ENCODE results near the gene SCGN. TPM values are rescaled to one million over a fixed set of nuclear protein-coding genes. Genes with fewer than 3 reads are reported as not detected.

The SCGN gene
- total RNA-seq, 1 experiment from 2014 or later: not detected

GRCh38 chr6:25637211-25637610 lies 14.8 kb upstream of the SCGN start:
- no peak for DNase-seq (ENCODE audit: low read depth, low spot score)
- Histone ChIP-seq H3K9me3 (ENCODE audit: control insufficient read depth, insufficient read depth, low read depth, low read length) (no peaks in the 10 kb centered on the region), H3K4me3 (ENCODE audit: low read depth in 2 of 2, low read length in 2 of 2) (no peak overlapping the region), H3K27me3 (ENCODE audit: control insufficient read depth, insufficient read depth, low read length) (no peaks in the 10 kb centered on the region), H3K27ac (ENCODE audit: low read length) (no peak overlapping the region), H3K4me1 (ENCODE audit: control insufficient read depth, insufficient read depth, low read length) (no peaks in the 10 kb centered on the region), H3K36me3 (ENCODE audit: control insufficient read depth, insufficient read depth, low read length) (no peaks in the 10 kb centered on the region)
- no peak for TF ChIP-seq CTCF (IDR thresholded peaks at IDR 0.05)
- TF ChIP-seq SIN3A (IDR thresholded peaks at IDR 0.05; ENCODE audit: borderline replicate concordance, insufficient read depth, low read depth, low read length): no peak
- no peak for TF ChIP-seq REST (IDR thresholded peaks at IDR 0.05; ENCODE audit: insufficient read depth in 1 of 2, low read depth in 2 of 2, low read length in 1 of 2)
- TF ChIP-seq TCF7L2 (IDR thresholded peaks at IDR 0.05; ENCODE audit: low read depth, low read length): no peak
- BruUV-seq (replicated peaks): no TSS peak
- ChIA-PET CTCF (no interaction called here), POLR2A (no interaction called here)
- no peak for ATAC-seq
- in situ Hi-C loops (cut with HindIII; ENCODE audit: low pct_unique_long_range_greater_than_20kb, low sequenced_read_pairs): no loop called here
- intact Hi-C loops (cut with micrococcal nuclease; ENCODE audit: unreplicated experiment): no loop called here

GRCh38 chr6:25637960-25638434 lies 14.0 kb upstream of the SCGN start:
- POLR2A ChIA-PET: no interaction called here
- no peak for TF ChIP-seq POLR2AphosphoS5 (IDR thresholded peaks at IDR 0.05; ENCODE audit: low read depth, low read length)
- peak; percentile 53 to 78; a peak in 3 of 4 replicates for TF ChIP-seq REST (IDR thresholded peaks at IDR 0.05; ENCODE audit: insufficient read depth in 1 of 2, low read depth in 2 of 2, low read length in 1 of 2)
- TF ChIP-seq CTCF (IDR thresholded peaks at IDR 0.05): no peak
- no peak for TF ChIP-seq SIN3A (IDR thresholded peaks at IDR 0.05; ENCODE audit: borderline replicate concordance, insufficient read depth, low read depth, low read length)
- TF ChIP-seq TCF7L2 (IDR thresholded peaks at IDR 0.05; ENCODE audit: low read depth, low read length): no peak
- no peaks in the 10 kb centered on the region for H3K4me1 ChIP-seq (ENCODE audit: control insufficient read depth, insufficient read depth, low read length)
- in situ Hi-C loops (cut with HindIII; ENCODE audit: low pct_unique_long_range_greater_than_20kb, low sequenced_read_pairs) (no loop called here), intact Hi-C loops (cut with micrococcal nuclease; ENCODE audit: unreplicated experiment) (no loop called here)
- H3K4me3 ChIP-seq (ENCODE audit: low read depth in 2 of 2, low read length in 2 of 2): no peak overlapping the region
- no peaks in the 10 kb centered on the region for H3K27me3 ChIP-seq (ENCODE audit: control insufficient read depth, insufficient read depth, low read length)
- no TSS peak for BruUV-seq (replicated peaks)
- H3K27ac ChIP-seq (ENCODE audit: low read length): no peak overlapping the region
- CTCF ChIA-PET: no interaction called here
- no peak for ATAC-seq
- no peaks in the 10 kb centered on the region for H3K9me3 ChIP-seq (ENCODE audit: control insufficient read depth, insufficient read depth, low read depth, low read length)
- no peak for DNase-seq (ENCODE audit: low read depth, low spot score)
- H3K36me3 ChIP-seq (ENCODE audit: control insufficient read depth, insufficient read depth, low read length): no peaks in the 10 kb centered on the region
